ENCODE data around the gene THSD4. TPM values are rescaled to one million over a fixed set of nuclear protein-coding genes. Genes with fewer than 3 reads are reported as not detected.
"Not testable (repeated sequence)": the region's sequence is repeated elsewhere in the genome, so short reads cannot be mapped to it uniquely, and the experiment has no call there.

THSD4 gene
- total RNA-seq, 1 donor from 2014 or later = 73.5 TPM

GRCh38 chr15:71202712-71203111 lies 87.4 kb downstream of the THSD4 start:
- TF ChIP-seq, protein P1, sequence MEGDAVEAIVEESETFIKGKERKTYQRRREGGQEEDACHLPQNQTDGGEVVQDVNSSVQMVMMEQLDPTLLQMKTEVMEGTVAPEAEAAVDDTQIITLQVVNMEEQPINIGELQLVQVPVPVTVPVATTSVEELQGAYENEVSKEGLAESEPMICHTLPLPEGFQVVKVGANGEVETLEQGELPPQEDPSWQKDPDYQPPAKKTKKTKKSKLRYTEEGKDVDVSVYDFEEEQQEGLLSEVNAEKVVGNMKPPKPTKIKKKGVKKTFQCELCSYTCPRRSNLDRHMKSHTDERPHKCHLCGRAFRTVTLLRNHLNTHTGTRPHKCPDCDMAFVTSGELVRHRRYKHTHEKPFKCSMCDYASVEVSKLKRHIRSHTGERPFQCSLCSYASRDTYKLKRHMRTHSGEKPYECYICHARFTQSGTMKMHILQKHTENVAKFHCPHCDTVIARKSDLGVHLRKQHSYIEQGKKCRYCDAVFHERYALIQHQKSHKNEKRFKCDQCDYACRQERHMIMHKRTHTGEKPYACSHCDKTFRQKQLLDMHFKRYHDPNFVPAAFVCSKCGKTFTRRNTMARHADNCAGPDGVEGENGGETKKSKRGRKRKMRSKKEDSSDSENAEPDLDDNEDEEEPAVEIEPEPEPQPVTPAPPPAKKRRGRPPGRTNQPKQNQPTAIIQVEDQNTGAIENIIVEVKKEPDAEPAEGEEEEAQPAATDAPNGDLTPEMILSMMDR (conservative IDR thresholded peaks at IDR 0.05; ENCODE audit: low read depth, low read length) = no peak
- no peak overlapping the region for H3K4me3 ChIP-seq (ENCODE audit: low read depth, low read length)
- no peak for DNase-seq (ENCODE audit: low read depth)

DNA sequence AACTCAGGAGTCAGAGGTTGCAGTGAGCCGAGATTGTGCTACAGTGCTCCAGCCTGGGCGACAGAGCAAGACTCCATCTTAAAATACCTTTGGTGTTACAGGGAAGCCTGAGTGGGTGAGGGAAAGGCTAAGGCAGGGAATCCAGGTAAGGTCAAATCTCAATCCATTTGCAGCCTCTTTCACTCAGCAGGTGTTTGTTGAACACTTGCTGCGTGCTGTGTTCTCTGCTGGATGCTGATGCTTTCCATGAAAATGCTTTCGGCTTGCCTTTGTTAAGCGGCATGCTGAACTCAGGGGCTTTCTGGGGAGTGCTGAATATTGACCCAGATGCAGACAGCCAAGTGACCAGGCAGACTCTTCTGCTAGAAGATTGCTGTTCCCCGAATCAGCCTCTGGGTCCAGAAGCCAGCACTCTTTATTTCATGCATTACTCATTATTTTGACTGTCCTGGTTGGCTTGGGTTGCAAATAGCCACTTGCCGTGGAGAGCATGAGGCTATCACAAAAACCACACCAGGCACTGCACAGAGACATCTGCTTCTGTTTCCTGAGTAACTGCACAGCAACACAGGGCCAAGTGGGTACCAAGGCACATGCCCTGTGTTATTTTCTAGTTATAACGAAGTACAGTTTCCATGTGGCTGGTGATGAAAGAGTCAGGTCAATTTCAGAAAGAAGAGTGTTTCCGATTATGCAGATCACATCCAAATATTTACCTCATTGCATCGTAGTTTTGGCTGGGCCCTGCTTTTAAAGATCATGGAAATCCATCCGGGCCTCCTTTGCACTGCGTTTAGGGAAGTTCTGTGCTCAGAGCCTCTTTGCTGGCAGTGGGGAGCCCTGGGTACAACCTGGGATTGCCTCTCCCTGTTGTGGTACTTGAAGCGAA lies 88.6 kb downstream of the THSD4 start:
- H3K4me3 ChIP-seq (ENCODE audit: low read depth, low read length) = no peak overlapping the region
- DNase-seq (ENCODE audit: low read depth) = no peak
- TF ChIP-seq, protein P1 (conservative IDR thresholded peaks at IDR 0.05; ENCODE audit: low read depth, low read length) = no peak

DNA sequence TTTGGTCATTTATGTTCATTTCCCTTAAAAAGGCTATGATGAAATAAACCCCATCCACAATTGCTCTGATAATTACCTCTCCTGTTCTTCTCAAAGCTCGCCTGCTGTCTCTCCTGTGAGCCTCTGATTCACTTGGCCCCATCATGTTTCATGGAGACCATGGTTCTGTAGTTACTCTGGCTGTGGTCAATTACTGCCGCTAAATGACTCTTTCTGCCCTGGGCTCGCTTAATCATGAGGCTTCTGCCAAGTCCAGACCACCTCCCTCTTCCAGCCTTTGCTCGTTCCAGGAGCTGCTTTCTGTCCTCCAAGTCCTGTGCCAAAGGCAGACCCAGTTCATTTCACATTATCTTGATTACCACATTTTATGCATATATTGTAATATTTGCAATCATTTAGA lies 91.9 kb downstream of the THSD4 start:
- TF ChIP-seq, protein P1 (conservative IDR thresholded peaks at IDR 0.05; ENCODE audit: low read depth, low read length) = no peak

GRCh38 chr15:71212146-71212545 lies 96.9 kb downstream of the THSD4 start:
- TF ChIP-seq, protein P1 (conservative IDR thresholded peaks at IDR 0.05; ENCODE audit: low read depth, low read length) = no peak
- DNase-seq (ENCODE audit: low read depth) = no peak
- no peak overlapping the region for H3K4me3 ChIP-seq (ENCODE audit: low read depth, low read length)

More for the DNA sequence above, 91.9 kb downstream of the THSD4 start:
- DNase-seq (ENCODE audit: low read depth) = no peak
- no peak overlapping the region for H3K4me3 ChIP-seq (ENCODE audit: low read depth, low read length)

DNA sequence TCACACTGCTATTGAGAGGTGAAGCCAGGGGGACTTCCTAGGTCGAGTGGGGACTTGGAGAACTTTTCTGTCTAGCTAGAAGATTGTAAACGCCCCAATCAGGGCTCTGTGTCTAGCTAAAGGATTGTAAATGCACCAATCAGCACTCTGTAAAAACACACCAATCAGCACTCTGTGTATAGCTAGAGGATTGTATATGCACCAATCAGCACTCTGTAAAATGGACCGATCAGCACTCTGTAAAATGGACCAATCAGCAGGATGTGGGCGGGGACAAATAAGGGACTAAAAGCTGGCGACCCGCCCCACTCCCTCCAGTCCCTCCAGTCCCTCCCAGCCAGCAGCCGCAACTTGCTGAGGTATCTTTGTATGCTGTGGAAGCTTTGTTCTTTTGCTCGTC lies 98.7 kb downstream of the THSD4 start:
- not testable (repeated sequence) for H3K4me3 ChIP-seq (ENCODE audit: low read depth, low read length); DNase-seq (ENCODE audit: low read depth)

GRCh38 chr15:71215126-71215894 lies 100.0 kb downstream of the THSD4 start:
- TF ChIP-seq, protein P1 (conservative IDR thresholded peaks at IDR 0.05; ENCODE audit: low read depth, low read length) = no peak
- H3K4me3 ChIP-seq (ENCODE audit: low read depth, low read length) = no peak overlapping the region

GRCh38 chr15:71218272-71218805 lies 103.1 kb downstream of the THSD4 start:
- TF ChIP-seq, protein P1 (conservative IDR thresholded peaks at IDR 0.05; ENCODE audit: low read depth, low read length) = no peak
- DNase-seq (ENCODE audit: low read depth) = no peak
- no peak overlapping the region for H3K4me3 ChIP-seq (ENCODE audit: low read depth, low read length)

More at GRCh38 chr15:71215126-71215894, 100.0 kb downstream of the THSD4 start:
- no peak for DNase-seq (ENCODE audit: low read depth)

Data from epithelial cell of proximal tubule (primary cell).